OCI-LY7 (cell line): Measurements from ENCODE around the gene UBN1.

ENCODE experiments used
- CTCF ChIP-seq: fragments of 200-600 bp; sonication (generic); conservative IDR thresholded peaks from 2 replicates; pipeline ENCODE4 v1.5.1; 2014; ENCODE audit warnings: mild to moderate bottlenecking, antibody characterized with exemption, low read length, moderate library complexity, mixed read lengths
- EZH2phosphoT487 ChIP-seq: fragments of 200-600 bp; sonication (generic); IDR thresholded peaks from 2 replicates; pipeline ENCODE4 v1.6.1; 2018; ENCODE audit warnings: low read depth, borderline replicate concordance, mild to moderate bottlenecking, mixed run types, antibody characterized with exemption, low read length, moderate library complexity, mixed read lengths

- TF ChIP-seq EZH2phosphoT487 (no peak), CTCF (no peak)
These were observed 6.3 kb upstream of the UBN1 start for GRCh38 chr16:4840984-4841383.
